Activated T-cell treated with anti-CD3 and anti-CD28 coated beads for 4 hours (primary cell): ENCODE measurements around the gene FREY1.
A peak's percentile ranks its signal among the peaks of the same experiment; 100 is the strongest.

Experiments used
- DNase-seq: peaks from one replicate; pipeline ENCODE4 v3.0.0-alpha.2; 2020

Gene FREY1

DNA sequence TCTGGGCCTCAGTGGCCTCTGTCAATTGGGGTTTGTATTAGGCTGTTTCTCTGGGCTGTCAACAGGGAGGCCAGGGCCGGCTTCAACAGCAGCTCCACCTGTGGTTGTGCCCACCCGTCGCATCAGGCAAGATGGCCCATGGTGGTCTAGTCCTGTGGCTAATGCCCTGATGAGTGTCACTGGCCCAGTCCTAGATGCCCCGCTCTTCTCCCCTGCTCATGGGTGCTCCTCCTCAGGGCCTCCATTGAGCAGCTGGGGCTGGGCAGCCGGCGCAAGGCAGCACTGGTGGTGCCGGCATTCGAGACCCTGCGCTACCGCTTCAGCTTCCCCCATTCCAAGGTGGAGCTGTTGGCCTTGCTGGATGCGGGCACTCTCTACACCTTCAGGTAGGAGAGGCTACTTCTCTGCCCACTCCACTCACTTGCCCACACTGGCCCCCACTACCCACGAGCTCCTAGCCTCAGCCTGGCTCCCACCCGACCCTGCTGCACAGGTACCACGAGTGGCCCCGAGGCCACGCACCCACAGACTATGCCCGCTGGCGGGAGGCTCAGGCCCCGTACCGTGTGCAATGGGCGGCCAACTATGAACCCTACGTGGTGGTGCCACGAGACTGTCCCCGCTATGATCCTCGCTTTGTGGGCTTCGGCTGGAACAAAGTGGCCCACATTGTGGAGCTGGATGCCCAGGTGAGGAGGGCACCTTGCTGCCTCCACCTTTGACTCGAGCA is 20.8 kb upstream of the FREY1 start:
- DNase-seq = no peak

DNA sequence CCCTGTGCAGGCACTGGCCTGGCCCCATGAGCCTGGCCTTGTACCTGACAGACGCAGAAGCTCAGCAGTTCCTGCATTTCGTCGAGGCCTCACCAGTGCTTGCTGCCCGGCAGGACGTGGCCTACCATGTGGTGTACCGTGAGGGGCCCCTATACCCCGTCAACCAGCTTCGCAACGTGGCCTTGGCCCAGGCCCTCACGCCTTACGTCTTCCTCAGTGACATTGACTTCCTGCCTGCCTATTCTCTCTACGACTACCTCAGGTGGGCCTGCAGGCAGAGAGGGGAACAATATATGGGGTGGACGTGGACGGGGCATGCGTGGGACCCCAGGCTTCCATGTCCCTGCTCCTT is 20.2 kb upstream of the FREY1 start:
- no peak for DNase-seq

DNA sequence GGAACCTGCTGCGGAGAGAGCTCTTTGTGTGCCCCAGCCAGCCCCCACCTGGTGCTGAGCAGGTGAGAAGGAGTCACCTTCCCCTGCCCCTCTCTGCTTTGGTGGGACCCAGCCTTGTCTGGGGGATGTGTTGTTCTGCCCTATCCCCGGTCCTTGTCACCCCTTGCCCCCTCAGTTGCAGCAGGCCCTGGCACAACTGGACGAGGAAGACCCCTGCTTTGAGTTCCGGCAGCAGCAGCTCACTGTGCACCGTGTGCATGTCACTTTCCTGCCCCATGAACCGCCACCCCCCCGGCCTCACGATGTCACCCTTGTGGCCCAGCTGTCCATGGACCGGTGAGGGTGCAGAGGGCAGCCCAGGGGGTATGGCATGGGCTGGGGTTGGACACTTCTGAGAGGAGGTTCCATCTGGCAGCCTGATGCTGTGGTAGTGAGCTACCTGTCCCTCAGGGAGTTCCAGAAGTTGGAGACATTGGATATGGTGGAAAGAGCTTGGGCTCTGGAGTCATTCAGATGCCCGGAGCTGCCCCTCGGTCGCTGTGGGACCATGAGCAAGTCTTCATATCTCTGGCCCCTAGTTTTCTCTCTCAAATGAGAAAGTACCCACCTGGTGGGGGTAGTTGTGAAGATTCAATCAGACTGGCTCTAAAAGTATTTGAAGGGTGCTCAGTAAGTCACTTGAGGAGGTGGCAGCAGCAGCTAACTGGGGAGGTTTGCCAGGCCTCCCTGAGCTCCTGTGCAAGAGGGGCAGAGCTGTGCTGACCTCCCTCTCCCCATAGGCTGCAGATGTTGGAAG is 19.7 kb upstream of the FREY1 start:
- no peak for DNase-seq

GRCh38 chr11:45926001-45926401 is 18.9 kb upstream of the FREY1 start:
- no peak for DNase-seq

- DNase-seq = no peak
Observed at GRCh38 chr11:45925550-45925949, 18.5 kb upstream of the FREY1 start.

DNA sequence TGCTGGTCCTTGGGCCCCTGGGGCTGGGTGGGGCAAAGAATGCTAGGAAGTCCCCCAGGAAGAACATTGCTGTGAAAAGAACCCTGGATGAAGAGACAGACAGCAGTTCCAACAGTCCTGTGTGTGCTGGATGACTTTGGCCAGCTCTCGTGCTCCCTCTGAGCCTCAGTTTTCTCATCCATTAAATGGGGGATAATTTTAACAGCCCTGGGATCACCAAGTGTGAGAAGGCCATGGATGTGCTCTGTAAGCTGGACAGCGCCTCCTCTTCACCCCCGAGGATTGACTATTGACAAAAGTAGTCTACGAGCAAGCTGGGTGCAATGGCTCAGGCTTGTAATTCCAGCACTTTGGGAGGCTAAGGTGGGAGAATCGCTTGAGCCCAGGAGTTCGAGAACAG is 17.9 kb upstream of the FREY1 start:
- DNase-seq = no peak

- DNase-seq = no peak
Observed at GRCh38 chr11:45924036-45924915, 17.2 kb upstream of the FREY1 start.

DNA sequence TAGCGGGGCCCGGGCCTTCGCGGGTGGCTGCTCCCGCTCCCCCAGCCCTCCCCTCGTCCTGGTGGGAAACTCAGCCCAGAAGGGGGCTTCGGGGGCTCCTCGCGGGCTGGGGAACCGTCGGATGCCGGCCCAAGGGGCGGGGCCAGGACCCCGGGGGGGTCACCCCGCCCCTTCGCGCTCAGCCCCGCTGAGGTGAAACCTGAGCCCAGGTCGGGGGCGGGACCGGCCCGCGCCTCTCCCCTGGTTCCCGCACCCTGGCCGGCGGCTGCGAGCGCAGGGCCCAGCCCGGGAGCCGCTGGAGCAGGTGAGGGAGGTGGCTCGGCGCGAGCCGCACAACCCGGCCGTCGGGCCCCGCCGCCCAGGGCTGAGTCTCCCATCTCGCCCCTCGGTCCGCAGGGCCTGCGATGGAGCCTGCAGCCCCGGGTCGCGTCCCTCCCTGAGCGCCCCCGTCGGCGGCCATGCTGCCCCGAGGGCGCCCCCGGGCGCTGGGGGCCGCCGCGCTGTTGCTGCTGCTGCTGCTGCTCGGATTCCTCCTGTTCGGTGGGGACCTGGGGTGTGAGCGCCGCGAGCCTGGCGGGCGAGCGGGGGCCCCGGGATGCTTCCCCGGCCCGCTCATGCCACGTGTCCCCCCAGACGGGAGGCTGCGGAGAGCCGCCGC is 15.5 kb upstream of the FREY1 start, which contains the start of gene LARGE2:
Gene LARGE2 (plus strand): TSS at position 232 of the 658 bp plus-strand sequence. CDS start 227 bp downstream, at position 459.
- DNase-seq = no peak

GRCh38 chr11:45921561-45922424 is 14.7 kb upstream of the FREY1 start:
- DNase-seq = no peak

DNA sequence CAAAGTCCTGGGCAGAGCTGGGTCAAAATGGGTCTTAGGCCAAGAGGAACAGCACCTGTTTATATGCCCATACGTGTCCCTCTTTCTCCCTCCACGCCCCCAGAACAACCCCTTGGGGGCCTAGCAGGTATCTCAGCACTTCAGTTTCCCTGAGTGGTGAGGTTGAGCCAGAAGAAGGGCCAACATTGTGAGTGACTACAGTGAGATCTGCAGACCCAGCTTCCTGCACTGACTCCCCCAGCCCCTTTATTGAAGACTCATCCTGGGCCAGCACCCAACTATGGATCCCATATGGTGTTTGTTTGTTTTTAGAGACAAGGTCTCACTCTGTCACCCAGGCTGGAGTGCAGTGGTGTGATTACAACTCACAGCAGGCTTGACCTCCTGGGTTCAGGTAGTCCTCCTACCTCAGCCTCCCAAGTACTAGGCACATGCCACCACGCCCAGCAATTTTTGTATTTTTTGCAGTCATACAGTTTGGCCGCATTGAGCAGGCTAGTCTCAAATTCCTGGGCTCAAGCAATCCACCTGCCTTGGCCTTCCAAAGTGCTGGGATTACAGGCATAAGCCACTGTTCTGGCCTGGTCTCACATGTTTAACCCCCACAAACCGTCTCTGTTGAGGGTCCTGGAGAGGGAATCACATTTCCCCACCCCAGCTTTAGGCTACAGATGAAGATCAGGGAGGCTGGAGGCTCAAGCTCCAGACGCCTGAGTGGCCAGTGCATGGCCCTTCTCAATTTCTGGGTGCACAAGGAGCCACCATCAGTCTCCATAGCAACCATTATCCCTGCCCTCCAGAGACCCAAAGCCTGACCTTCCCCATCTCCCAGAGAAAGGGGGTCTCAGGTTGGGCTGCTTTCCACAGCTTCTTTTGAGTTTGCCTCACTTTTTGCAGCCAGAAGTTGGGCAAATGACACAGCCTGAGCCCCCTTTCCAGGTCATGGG is 13.7 kb upstream of the FREY1 start:
- DNase-seq = no peak

DNA sequence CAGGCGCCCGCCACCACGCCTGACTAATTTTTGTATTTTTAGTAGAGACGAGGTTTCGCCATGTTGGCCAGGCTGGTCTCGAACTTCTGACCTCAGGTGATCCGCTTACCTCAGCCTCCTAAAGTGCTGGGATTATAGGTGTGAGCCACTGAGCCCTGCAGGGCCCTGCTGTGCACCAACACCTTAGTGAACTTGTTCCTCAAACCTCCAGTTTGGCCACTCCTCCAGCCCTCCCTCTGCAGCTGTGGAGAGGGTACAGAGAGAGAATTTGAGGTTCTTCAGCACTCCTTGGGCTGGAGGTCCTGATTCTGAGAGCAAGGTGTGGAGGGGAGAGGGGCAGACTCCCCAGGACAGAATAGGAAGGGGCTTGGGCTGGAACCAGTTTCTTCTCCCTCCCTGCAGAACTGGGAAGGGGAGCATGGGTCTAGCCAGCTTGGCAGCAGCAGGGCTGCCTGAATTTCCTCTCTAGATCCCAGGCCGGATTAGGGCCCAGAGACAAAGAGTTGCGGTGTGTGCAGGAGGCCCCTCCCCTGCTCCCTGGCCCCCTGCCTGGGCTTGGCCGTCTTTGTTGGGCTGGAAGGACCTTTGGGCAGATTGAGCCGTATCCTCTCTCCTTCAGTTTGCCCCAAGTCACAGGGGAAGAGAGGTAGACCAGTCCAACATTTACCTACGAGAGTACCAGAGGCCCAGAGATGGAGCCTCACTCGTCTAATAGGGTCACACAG is 12.9 kb upstream of the FREY1 start:
- no peak for DNase-seq

- DNase-seq = no peak
Observed at GRCh38 chr11:45918962-45919675, 12.0 kb upstream of the FREY1 start.

DNA sequence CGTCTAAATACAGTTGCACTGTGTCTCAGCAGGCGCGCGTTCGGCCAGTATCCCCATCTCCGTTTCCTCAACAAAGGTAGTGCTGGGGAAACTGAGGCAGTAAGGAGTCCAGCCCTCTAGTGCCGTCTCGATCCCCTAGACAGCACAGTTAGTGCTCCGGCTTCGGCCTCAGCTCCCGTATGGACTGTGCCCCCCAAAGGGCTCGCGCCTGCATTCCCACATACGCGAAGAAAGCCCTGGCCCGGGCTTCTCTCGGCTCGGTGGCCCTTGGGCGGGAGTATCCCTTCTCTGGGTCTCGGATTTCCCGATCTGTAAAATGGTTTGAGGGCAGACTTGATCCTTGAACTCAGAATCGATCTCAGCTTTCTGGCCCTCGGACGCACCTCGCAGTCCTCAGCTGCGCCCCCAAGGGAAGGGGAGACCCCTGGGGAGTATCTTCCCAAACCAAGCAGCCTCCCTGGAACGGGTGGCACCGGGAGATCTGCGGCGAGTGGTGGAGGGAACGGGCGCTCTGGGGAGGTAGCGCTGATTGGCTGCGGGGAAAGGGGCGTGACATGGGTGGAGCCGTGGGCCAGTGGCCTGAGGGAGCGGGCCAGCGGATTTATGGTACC is 11.4 kb upstream of the FREY1 start:
- peak; percentile 31 for DNase-seq

DNA sequence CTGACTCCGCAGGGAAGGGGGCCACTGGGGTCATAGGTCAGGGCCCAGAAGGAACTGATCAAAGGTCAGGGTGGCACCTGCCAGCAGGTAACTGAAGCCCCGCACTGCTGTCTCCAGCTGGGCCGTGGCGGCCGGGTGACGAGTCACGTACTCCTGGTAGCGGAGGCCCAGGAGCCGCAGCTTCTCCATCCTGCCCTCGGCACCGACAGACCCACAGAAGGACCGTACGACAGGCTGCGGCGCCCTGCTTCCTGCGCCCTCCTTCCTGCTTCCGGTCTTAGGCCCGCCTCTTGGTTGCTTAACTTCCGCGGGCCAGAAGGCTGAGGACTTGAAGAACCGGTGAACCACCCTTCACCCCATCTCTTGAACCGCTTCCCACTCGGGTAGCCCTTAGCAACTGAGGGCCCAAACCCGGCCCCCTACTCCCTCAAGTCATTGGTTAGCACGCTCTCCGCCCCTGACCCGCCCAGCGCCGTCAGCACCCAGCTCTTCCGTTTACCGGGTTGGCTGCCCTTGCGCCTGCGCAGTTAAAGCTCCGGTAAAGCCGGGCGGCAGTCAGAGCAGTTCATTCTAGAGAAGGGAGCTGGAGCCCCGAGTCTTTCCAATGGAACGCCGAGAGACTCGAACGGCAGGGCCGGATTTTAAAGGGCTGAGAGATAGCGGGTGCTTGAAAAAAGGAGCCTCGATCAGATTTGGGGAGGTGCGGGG is 10.7 kb upstream of the FREY1 start, which contains the start of gene PEX16:
Gene PEX16 (minus strand): TSS at position 255 of the 708 bp plus-strand sequence. CDS start 66 bp downstream, at position 189.
- peak; percentile 87 for DNase-seq

DNA sequence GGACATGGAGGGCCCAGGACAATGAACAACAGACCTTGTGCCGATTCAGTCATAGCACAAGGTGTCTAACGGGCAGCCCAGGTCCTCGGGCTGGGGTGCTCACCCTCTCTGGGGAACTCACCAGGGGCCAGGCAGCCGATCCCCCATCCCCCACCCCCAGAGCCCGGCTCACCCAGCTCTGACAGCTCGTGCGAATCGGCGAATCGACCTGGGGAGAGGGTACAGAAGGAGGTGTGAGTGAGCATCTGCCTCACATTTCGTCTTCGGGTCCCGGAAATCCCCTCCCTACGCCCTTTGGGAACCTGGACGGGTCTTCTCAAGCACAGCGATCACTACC is 10.2 kb upstream of the FREY1 start:
- no peak for DNase-seq

DNA sequence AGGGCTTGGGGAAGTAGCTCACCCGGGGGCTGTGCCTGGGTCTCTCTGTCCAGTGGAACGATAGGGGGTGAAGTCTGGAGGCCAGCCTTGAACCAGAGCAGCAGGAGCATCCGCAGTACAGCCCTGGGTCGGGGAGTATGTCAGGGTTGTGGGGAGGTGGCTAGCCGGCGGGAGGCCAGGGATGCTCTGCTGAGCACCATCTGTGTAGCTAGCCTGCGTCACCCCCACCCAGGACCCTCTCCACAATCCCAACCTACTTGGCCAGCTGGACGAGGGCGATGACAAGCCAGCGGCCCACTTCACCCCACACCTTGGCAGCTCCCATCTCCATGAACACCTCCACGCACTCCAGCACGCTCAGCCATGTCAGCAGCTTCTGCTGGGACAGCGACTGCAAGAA is 8.4 kb upstream of the FREY1 start:
- no peak for DNase-seq

DNA sequence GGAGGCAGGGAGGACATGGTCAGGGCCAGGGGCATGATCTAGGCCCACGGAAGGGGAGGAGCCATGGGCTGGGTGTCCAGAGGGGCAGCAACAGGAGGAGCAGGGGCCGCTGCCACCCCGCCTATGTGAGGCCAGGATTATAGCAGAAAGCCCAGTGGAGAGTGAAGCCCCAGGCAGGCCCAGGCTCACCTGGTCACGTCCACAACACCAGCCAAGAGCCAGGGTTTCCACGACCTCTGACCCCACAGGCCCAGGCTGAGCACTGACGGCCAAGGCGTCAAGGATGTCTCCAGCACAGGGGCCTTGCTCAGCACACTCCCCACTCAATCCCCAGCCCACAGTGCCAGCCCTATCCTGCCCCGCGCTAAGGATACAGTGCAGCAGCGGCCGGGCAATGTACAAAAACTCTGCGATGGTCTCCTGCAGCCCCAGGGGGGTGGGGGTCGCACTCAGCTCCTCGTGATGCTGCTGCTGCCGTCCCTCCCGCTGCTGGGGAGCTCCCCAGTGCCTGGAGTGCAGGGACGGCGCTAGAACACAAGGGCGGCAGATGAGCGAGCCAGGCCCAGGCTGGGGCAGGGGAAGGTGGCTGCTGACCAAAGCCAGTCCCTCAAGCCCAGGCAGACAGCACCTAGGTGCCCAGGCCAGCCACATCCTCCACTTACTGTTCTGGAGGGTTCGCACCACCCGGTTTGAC is 7.0 kb upstream of the FREY1 start:
- DNase-seq = no peak
